B cell (primary cell): Measurements from ENCODE around the gene RPS25. TPM values are rescaled to one million over a fixed set of nuclear protein-coding genes. Genes with fewer than 3 reads are reported as not detected.
"Not testable (repeated sequence)": the region's sequence is repeated elsewhere in the genome, so short reads cannot be mapped to it uniquely, and the experiment has no call there.

Experiments
- ATAC-seq: fragments of 200-7000 bp; cut with Tn5 transposase; one replicate; pipeline ENCODE4 v1.10.0; 2021; ENCODE audit warnings: low read depth, mild to moderate bottlenecking, moderate number of reproducible peaks, moderate library complexity
- CTCF ChIA-PET: fragments of 350-600 bp; sonication (Branson Sonifier 250); formaldehyde crosslinking; loops from one replicate; lab custom pipeline; 2021; ENCODE audit warnings: antibody characterized with exemption, inconsistent platforms; lab: Charles Lee
- POLR2A ChIA-PET: fragments of 350-600 bp; sonication (Branson Sonifier 250); formaldehyde crosslinking; loops from one replicate; lab custom pipeline; 2021; ENCODE audit warnings: antibody characterized with exemption; lab: Charles Lee
- DNase-seq: peaks from one replicate; pipeline ENCODE4 v3.0.0; 2013
- H2AFZ ChIP-seq: 2 replicates; pipeline ENCODE4 v1.6.1; 2012; ENCODE audit warnings: mild to moderate bottlenecking, low read depth, low read length; ENCODE audit not compliant: insufficient read depth, poor library complexity, severe bottlenecking
- H3K27ac ChIP-seq, 2 donors: 1 replicate in 1 of 2; 2 replicates in 1 of 2; pipeline ENCODE4 v1.5.1; 2012 to 2013; ENCODE audit warnings: low read length in 2 of 2, mild to moderate bottlenecking in 2 of 2, moderate library complexity in 1 of 2
- H3K27me3 ChIP-seq, 4 experiments: fragments of 200-600 bp in 1 of 4; sonication (generic) in 1 of 4; replicated peaks in 1 of 4; 1 replicate in 2 of 4; 2 replicates in 2 of 4; pipeline versions ENCODE4 v1.6.1 to v1.7.0; 2013 to 2016; ENCODE audit warnings: low read length in 3 of 4, mild to moderate bottlenecking in 2 of 4, mixed read lengths in 1 of 4, moderate library complexity in 1 of 4; ENCODE audit not compliant: insufficient read depth in 4 of 4, control insufficient read depth in 3 of 4; ENCODE audit errors: control extremely low read depth in 1 of 4
- H3K36me3 ChIP-seq, 2 experiments: replicated peaks in 1 of 2; 1 replicate in 1 of 2; 2 replicates in 1 of 2; pipeline versions ENCODE4 v1.6.1 to v1.7.1; 2013; ENCODE audit warnings: low read length in 1 of 2; ENCODE audit not compliant: insufficient read depth in 2 of 2, control insufficient read depth in 1 of 2; ENCODE audit errors: control extremely low read depth in 1 of 2, extremely low read depth in 1 of 2
- H3K4me1 ChIP-seq, 2 donors: fragments of 200-600 bp in 1 of 2; sonication (generic) in 1 of 2; 1 replicate in 1 of 2; 2 replicates in 1 of 2; pipeline versions ENCODE4 v1.5.1 to v1.6.1; 2013 to 2017; ENCODE audit warnings: low read length in 2 of 2; ENCODE audit not compliant: control insufficient read depth in 2 of 2, insufficient read depth in 2 of 2
- H3K4me2 ChIP-seq: replicated peaks from 2 replicates; pipeline ENCODE3; 2012; ENCODE audit warnings: mild to moderate bottlenecking, low read depth, low read length; ENCODE audit not compliant: poor library complexity, severe bottlenecking
- H3K4me3 ChIP-seq, 5 experiments: fragments of 200-600 bp in 1 of 5; sonication (generic) in 1 of 5; 1 replicate in 3 of 5; 2 replicates in 2 of 5; pipeline versions ENCODE4 v1.5.1 to v1.7.0; 2011 to 2016; ENCODE audit warnings: low read length in 4 of 5, mild to moderate bottlenecking in 4 of 5, low read depth in 2 of 5, control low read depth in 1 of 5, moderate library complexity in 1 of 5; ENCODE audit not compliant: insufficient read depth in 1 of 5; ENCODE audit errors: control extremely low read depth in 1 of 5, extremely low read depth in 1 of 5
- H3K79me2 ChIP-seq: fragments of 200-600 bp; sonication (generic); one replicate; pipeline ENCODE4 v1.6.0; 2016; ENCODE audit warnings: low read length; ENCODE audit not compliant: control insufficient read depth, insufficient read depth
- H3K9ac ChIP-seq: fragments of 200-600 bp; sonication (generic); 2 replicates; pipeline ENCODE4 v1.6.1; 2017; ENCODE audit warnings: mild to moderate bottlenecking, low read length, moderate library complexity
- H3K9me3 ChIP-seq, 3 donors: one replicate each; pipeline versions ENCODE4 v1.6.1 to v1.7.1; 2013; ENCODE audit warnings: low read length in 2 of 3; ENCODE audit not compliant: control insufficient read depth in 2 of 3, insufficient read depth in 1 of 3; ENCODE audit errors: control extremely low read depth in 1 of 3
- H4K20me1 ChIP-seq: 2 replicates; pipeline ENCODE4 v1.6.0; 2012; ENCODE audit warnings: mild to moderate bottlenecking, low read length; ENCODE audit not compliant: insufficient read depth, control insufficient read depth, poor library complexity, severe bottlenecking
- H3K27ac Mint-ChIP-seq: one replicate; pipeline ENCODE4 v1.8.0; 2021; ENCODE audit warnings: mixed read lengths
- H3K27me3 Mint-ChIP-seq: one replicate; pipeline ENCODE4 v1.8.0; 2021; ENCODE audit warnings: mixed read lengths
- H3K4me1 Mint-ChIP-seq: one replicate; pipeline ENCODE4 v1.8.0; 2021; ENCODE audit warnings: mixed read lengths
- H3K4me3 Mint-ChIP-seq: one replicate; pipeline ENCODE4 v1.8.0; 2021; ENCODE audit warnings: mixed read lengths
- H3K9me3 Mint-ChIP-seq: one replicate; pipeline ENCODE4 v1.8.0; 2022; ENCODE audit warnings: mixed read lengths; ENCODE audit not compliant: insufficient read depth
- CTCF ChIP-seq: fragments of 200-600 bp; IDR thresholded peaks from one replicate; pipeline ENCODE4 v1.8.0; 2022; ENCODE audit warnings: antibody characterized with exemption, mild to moderate bottlenecking
- EZH2 ChIP-seq: IDR thresholded peaks from 2 replicates; pipeline ENCODE4 v1.6.1; 2012; ENCODE audit warnings: borderline replicate concordance, low read depth, mild to moderate bottlenecking, moderate library complexity, low read length; ENCODE audit not compliant: insufficient read depth, poor library complexity, severe bottlenecking
- WGBS: methylation state at CpG from one replicate; pipeline ENCODE4 v1.1.5; 2013; ENCODE audit warnings: missing lambda C conversion rate; ENCODE audit not compliant: insufficient coverage; 5-methylcytosine and 5-hydroxymethylcytosine counted together
- intact Hi-C: fragments of 100-400 bp; cut with micrococcal nuclease; formaldehyde crosslinking; loops from one replicate; pipeline ENCODE4 v1.10.0; 2022
- polyA plus RNA-seq: library from polyadenylated mRNA; depleted of rRNA; stranded (reverse); fragments of >200 nt; gene quantifications from 2 replicates; pipeline ENCODE4 v1.2.3, GENCODE V29; 2012
- total RNA-seq, 2 donors: library from RNA; stranded (reverse); fragments of 120-200 nt in 1 of 2; gene quantifications; 1 replicate in 1 of 2; 2 replicates in 1 of 2; pipeline versions ENCODE4 v1.2.3 to v1.2.4, GENCODE V29; 2013 to 2022

RPS25 gene
- total and polyA plus RNA-seq, 2 donors (not counting 1 experiment from before 2014, with no cell fraction given): 1,823 to 2,003 TPM

GRCh38 chr11:118988280-118988679 is 29.9 kb downstream of the RPS25 start:
- Histone ChIP-seq H3K4me1 (no peaks in the 10 kb centered on the region), H3K27me3 (no peaks in the 10 kb centered on the region), H3K4me2 (no peak overlapping the region), H3K27ac (no peak overlapping the region), H3K4me3 (no peak overlapping the region), H3K79me2 (peaks cover 4% of the 10 kb centered on the region), H3K9me3 (no peaks in the 10 kb centered on the region), H4K20me1 (no peaks in the 10 kb centered on the region), H3K9ac (no peak overlapping the region), H3K36me3 (no peaks in the 10 kb centered on the region), H2AFZ (no peak overlapping the region)
- no peak overlapping the region for H3K27ac Mint-ChIP-seq
- 100% methylated on average over 5 of the region's 5 CpGs for WGBS
- no peak overlapping the region for H3K4me3 Mint-ChIP-seq
- H3K4me1 Mint-ChIP-seq: no peaks in the 10 kb centered on the region
- no peaks in the 10 kb centered on the region for H3K27me3 Mint-ChIP-seq
- CTCF ChIA-PET: interaction anchor here (0.7 kb wide), 1 partner anchor 328 kb away, joined by 3 read pairs; no protein-coding TSS in a partner anchor
- intact Hi-C loops: no loop called here
- DNase-seq: no peak
- POLR2A ChIA-PET: no interaction called here
- ATAC-seq: no peak
- H3K9me3 Mint-ChIP-seq: no peaks in the 10 kb centered on the region
- TF ChIP-seq EZH2 (no peak), CTCF (no peak)

- ATAC-seq: no peak
- intact Hi-C loops: no loop called here
- Mint-ChIP-seq H3K4me1 (no peaks in the 10 kb centered on the region), H3K9me3 (no peaks in the 10 kb centered on the region), H3K27me3 (peaks cover 4% of the 10 kb centered on the region), H3K27ac (no peak overlapping the region), H3K4me3 (no peak overlapping the region)
- DNase-seq: no peak
- no peak overlapping the region for H3K4me3 ChIP-seq
- no peaks in the 10 kb centered on the region for H3K4me1 ChIP-seq
- CTCF ChIA-PET: interaction anchor here (0.6 kb wide), 1 partner anchor 84 kb away, joined by 5 read pairs; no protein-coding TSS in a partner anchor
- no peaks in the 10 kb centered on the region for H3K79me2 ChIP-seq
- no peaks in the 10 kb centered on the region for H3K9me3 ChIP-seq
- POLR2A ChIA-PET: interaction anchor here (0.6 kb wide), 2 partner anchors 8 to 191 kb away, joined by 3 to 5 read pairs; no protein-coding TSS in a partner anchor
- no peak overlapping the region for H3K27ac ChIP-seq
- H3K27me3 ChIP-seq: peaks cover 0 to 4% (median 0%) of the 10 kb centered on the region in 4 experiments
- H2AFZ ChIP-seq: no peak overlapping the region
- TF ChIP-seq CTCF (no peak), EZH2 (no peak)
- no peak overlapping the region for H3K9ac ChIP-seq
- WGBS: 100% methylated on average over 2 of the region's 2 CpGs
- no peak overlapping the region for H3K4me2 ChIP-seq
- H3K36me3 ChIP-seq: no peaks in the 10 kb centered on the region
- H4K20me1 ChIP-seq: no peaks in the 10 kb centered on the region
Measured at GRCh38 chr11:118984825-118985224, 33.3 kb downstream of the RPS25 start.

- H3K27ac ChIP-seq, H3K4me1 ChIP-seq, H3K27me3 ChIP-seq, H3K27me3 Mint-ChIP-seq, ATAC-seq, H3K4me2 ChIP-seq, H4K20me1 ChIP-seq, H3K4me3 Mint-ChIP-seq, H3K79me2 ChIP-seq, H3K9ac ChIP-seq, intact Hi-C loops, H3K9me3 ChIP-seq, H3K27ac Mint-ChIP-seq, H3K4me1 Mint-ChIP-seq, H3K9me3 Mint-ChIP-seq, DNase-seq, H3K4me3 ChIP-seq, H3K36me3 ChIP-seq, H2AFZ ChIP-seq: not testable (repeated sequence)
- 88% methylated on average over 8 of the region's 8 CpGs for WGBS
- ChIA-PET POLR2A (interaction anchor here (0.7 kb wide), 1 partner anchor 48 kb away, joined by 3 read pairs; no protein-coding TSS in a partner anchor), CTCF (interaction anchor here (0.6 kb wide), 1 partner anchor 84 kb away, joined by 5 read pairs; no protein-coding TSS in a partner anchor)
Measured at GRCh38 chr11:118984337-118984736, 33.8 kb downstream of the RPS25 start.
